IPS DF 4.7 (cell line): ENCODE measurements around the gene CYFIP2.

ENCODE experiments used
- DNase-seq: peaks from one replicate; pipeline ENCODE4 v3.0.0-alpha.2; 2013; ENCODE audit warnings: low spot score; ENCODE audit errors: extremely low read depth

The CYFIP2 gene

DNA sequence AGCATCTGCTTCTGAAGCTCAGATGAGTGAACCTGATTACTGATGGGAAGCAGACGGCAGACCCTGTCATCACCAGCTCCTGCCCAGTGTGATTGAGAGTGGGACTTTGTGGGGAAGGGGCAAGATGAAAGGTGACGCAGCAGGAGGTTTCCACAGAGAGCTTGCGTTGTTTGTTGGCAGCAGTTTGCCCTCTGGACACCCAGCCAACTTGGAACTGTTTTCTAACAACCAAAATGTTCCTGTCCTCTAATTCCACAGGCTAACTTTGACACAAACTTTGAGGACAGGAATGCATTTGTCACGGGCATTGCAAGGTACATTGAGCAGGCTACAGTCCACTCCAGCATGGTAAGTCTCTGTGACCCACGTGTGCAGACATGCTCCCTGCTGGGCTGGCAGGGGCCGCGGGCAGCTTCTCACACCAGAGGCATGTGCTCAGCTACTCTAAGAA lies 20.9 kb downstream of the CYFIP2 start:
- no peak for DNase-seq

DNA sequence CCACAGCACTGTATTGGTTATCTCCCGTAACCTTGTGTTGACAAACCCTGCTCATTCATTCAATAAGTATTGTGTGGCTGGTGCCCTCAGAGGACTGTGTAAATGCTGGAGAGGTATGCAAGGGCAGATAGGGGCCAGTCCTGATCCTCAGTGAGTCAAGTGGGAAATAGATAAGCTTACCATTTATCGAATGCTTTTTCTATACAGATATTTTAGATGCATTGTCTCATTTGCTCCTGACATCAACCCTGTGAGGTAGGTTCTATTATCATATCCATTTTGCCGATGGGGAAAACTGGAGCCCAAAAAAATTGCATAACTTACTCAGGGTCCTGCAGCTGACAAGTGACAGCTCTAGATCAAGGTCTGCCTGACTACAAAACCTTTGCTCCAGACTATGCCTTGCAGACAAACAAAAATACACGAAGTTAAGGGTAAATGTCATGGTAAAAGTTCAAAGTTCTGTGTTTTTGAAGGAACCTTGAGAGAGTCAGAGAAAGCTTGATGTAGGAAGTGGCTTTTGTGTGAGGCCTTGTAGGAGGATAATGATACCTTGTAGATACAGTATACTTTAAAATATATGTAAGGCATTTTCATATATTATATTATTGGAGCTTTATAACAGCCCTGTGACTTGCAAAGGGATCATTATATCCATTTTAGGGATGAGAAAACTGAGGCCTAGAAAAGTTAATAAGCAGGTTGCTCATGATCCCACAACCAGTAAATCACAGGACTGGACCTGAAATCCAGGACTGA lies 22.7 kb downstream of the CYFIP2 start:
- DNase-seq = no peak

DNA sequence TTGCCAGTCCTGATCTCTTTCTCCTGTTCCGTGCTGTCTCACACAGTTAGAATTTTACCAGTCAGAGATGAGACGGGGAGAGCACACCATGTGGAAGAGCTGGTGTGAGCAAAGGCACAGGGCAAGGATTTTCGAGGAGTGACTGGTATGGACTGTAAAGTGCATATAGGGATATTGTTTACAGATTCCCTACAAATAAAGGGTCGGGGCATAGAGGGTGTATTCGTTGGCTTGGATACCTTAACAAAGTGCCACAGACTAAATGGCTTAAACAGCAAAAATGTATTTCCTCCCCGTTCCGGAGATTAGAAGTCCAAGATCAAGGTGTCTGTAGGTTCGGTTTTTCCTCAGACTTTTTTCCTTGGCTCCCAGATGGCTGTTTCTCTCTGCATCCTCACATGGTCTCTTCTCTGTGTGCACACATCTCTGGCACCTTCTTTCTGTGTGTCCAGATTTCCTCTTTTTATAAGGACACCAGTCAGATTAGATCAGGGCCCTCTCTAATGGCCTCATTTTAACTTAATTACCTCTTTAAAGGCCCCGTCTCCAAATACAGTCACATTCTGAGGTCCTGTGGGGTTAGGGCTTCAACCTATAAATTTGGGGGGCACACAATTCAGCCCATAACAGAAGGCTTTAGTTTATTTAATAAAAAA lies 23.4 kb downstream of the CYFIP2 start:
- no peak for DNase-seq

DNA sequence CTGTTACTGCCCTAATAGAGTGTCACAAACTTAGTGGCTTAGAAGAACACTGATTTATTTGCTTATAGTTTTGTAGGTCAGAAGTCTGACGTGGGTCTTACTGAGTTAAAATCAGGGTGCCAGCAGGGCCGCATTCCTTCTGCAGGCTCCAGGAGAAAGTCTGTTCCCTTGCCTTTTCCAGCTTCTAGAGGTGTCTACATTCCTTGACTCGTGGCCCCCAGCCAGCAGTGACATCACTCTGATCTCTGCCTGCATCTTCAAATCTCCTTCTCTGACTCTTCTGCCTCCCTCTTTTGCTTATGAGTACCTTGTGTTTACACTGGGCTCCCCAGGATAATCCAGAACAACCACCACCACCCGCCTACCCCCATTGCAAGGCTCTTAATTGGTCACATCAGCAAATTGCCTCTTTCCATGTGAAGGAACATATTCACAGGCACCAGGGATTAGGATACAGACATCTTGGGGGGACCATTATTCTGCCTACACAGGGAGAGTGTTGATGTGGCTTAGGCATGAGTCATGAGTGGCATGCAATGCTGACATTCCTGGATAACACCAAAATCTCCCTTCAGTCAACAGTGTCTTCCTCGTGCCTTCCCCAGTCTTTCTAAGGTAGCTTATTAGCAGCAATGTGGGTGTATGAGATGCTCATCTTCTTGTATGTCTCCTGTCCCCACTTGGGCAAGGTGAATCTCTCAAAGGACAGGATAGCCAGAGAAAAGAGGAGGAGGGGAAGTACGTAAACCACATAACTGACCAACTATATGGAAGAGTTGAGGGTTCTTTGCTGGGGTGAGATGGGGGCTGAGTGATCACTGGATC lies 24.4 kb downstream of the CYFIP2 start:
- DNase-seq = no peak

DNA sequence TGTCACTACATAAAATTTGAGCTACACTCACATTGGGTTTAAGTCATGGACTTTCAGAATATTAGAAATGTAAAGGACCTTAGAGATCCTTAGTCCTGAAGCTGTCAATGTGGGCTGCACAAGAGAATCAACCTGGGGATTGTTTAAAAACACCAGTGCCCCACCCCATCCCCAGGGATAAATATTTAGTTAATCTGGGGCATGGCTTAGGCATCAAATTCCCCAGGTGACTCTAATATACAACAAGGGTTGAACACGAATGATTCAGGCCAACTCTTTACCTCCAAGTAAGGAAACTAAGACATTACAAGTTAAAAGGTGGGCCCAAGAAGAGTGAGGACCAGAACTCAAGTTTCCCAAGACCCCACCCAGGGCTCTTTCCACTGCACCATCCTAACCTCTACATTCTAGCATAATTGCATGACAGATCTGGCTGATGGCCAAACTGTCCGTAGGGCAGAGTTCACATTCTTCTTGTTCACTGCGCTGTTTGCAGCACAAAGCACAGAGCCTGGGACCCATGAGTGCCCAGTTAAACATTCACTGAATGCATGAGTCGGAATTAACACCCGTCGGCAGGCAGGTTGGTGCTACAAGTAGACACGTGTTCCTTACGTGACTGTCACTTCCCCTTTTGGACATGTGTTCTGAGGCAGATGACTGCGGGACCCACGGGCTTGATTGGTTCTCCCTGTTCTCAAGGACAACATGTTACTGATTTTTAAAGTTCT lies 25.2 kb downstream of the CYFIP2 start:
- DNase-seq = no peak

DNA sequence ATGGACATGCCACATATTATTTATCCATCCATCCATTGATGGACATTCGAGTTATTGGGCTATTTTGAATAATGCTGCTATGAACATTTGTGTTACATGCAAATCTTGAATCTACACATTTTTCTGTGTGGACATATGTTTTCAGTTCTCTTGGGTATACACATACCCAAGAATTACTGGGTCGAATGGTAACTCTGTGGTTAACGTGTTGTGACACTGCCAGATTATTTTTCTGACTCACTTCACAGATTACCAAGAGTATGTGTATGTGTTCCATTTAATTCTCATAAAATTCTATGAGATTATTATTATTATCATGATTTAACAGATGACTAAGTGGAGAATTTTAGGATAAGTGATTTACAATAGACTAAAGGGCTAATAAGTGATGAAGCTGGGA lies 26.7 kb downstream of the CYFIP2 start:
- DNase-seq = no peak

DNA sequence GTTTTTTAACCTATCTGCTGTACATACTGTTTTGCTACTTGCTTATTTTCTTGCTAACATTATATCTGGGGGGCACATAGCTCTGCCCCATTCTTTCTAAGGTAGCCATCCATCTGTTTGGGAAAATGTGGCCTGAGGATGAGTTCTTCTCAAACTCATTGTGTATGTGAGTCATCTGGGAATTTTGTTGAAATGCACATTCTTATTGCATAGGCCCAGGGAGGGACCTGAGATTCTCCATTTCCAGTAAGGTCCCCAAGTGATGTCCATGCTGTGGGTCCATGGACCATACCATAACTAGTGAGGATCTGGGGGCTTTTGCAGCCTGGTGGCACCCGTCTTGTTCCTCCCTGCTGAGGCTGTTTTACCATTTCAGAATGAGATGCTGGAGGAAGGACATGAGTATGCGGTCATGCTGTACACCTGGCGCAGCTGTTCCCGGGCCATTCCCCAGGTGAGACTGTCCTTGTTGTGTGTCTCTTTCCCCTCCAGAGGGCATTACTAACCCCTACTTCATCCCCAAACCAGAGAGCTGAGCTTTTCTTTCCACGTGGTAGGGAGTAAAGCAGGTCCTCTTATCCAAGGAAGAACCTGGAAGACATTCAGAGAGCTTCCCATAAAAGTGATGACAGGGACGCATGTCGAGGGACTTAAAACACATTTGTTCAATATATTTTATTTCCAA lies 28.6 kb downstream of the CYFIP2 start:
- no peak for DNase-seq

DNA sequence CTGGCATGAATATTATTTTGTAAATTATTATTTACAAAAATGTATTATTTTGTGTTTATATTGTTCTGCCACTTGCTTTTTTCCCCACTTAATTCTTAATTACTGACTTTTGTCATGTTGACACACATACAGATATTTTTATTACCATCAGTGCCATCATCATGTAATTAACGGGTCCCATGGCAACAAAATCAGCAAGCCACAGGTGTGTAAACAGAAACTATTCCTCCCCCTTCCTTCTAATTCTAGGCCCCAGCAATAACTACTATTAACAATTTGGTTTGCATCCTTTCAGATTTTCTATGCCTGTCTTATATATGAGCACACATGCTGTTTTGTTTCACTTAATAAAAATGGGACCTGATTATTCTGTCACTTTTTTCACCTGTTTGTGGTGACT lies 29.3 kb downstream of the CYFIP2 start:
- DNase-seq = no peak

DNA sequence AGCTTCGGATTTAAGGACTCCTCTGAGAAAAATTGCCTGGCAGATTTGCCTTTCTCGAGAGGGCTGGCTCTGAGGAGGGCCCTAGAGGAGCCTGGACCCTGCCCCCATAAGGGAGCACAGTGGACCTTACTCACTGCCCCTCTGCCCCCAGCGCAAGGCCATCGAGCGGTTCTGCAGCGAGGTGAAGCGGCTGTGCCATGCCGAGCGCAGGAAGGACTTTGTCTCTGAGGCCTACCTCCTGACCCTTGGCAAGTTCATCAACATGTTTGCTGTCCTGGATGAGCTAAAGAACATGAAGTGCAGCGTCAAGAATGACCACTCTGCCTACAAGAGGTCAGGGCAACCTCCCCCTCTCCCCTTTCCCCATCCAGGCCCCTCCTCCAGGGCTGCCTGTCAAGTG lies 34.6 kb downstream of the CYFIP2 start:
- DNase-seq = no peak

DNA sequence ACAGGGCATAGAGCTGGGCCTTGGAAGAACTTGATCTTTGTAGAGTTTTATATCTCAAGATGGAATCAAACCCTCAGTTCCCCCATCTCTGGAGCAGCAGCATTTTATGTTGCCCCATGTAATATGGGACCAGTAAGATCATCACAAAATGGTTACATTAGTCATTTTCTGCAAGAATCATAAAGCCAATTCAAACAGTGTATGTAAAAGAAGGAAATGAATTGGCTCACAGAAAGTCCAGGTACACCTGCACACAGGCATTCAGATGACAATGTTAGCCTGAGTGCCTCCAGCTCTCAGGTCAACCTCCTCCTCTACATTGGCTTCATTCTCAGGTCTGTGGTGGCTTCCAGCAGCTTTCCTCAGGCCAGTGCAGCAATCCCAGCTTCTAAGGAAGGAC lies 35.1 kb downstream of the CYFIP2 start:
- DNase-seq = no peak

DNA sequence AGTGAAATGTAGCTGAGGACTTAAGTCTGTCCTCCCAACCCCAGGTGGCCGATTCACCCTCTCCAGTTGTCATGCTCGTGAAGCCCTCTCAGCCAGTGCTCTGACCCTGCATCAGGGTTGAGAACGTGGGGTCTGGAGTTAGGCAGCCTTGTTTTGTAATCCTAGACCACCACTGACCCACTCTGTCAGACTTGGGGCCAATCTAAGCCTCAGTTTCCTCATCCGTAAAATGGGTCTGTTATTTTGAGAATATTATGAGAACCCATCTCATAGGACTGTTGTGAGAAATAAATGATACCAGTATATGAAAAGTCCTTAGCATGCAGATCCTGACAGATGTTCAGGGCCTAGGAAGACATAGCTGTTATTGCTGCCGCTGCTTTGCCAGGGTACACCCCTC lies 37.1 kb downstream of the CYFIP2 start:
- DNase-seq = no peak

DNA sequence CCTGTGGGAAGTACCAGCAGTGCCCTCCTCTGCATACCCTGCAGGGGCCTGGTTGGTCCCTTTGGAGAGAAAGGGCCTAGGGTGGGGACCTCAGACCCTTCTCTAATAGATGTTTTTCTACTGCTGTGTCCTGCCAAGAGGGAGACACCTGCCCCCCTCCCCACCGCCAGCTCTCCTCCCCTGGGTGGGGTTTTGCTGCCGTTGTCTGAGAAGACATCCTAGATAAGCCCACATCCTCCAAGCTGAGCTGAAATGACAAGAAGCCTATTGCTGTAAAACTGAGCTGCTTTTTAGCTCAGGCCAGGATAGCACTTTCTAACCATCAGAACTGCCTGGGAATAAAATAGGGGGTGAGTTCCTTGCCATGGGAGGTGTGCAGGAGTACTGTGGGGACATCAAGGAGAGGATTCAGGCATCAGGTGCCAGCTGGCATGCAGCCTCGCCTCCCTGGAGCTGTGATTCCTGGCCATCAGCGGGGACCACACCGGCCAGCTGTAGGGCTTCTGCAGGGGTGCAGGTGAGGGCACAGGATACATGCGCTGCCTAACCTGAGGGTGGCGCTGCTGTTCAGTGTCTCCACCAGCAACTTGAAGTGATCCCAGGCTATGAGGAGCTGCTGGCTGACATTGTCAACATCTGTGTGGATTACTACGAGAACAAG lies 37.9 kb downstream of the CYFIP2 start:
- no peak for DNase-seq

DNA sequence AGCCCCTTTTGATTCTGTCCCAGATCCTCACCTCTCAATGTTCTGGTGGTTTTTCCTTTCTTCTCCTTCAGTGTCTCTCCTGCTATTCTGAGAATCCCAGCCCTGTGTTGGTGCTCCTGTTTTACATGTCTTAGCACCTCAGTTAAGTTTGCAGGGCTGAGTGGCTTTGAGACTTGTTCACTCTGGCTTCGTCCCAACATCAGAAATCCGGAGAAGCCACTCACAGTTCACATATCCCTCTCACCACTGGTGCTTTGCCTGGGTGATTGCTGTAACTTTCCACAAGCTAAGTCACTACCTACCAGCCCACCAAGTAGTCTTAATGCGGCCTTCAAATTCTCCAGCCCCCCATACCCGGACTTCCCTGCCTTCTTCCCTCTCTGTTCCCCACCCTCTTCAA lies 40.2 kb downstream of the CYFIP2 start:
- no peak for DNase-seq

DNA sequence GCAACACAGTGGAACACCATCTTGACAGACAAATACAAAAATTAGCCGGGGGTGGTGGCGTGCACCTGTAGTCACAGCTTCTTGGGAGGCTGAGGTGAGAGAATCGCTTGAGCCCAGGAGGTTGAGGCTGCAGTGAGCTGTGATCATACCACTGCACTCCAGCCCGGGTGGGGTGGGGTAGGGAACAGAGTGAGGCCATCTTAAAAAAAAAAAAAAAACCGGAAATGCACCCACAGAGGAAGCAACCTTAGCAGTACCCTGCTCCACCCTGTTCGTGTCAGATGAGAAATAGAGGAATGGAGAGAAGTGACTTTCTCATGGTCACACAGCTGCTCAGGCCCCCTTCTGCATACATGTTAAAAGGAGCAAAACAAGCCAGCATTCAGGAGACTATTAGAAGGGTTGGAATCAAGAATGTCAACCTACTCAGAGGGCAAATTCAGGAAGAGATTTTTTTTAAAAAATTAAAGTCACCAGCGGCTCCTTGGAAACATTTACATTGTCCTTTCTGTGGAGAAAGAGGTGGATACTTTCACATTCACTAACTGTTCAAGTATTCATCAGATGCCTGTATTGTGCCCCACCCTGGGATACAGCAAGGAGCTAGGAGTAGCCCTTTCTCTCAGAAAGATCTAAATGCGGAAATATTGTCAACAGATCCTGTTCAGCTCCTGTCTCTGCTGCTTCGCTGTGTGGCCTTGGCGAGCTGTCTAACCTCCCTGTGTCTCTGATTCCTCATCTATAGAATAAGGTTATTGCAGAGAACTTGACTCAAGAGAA lies 41.0 kb downstream of the CYFIP2 start:
- no peak for DNase-seq

DNA sequence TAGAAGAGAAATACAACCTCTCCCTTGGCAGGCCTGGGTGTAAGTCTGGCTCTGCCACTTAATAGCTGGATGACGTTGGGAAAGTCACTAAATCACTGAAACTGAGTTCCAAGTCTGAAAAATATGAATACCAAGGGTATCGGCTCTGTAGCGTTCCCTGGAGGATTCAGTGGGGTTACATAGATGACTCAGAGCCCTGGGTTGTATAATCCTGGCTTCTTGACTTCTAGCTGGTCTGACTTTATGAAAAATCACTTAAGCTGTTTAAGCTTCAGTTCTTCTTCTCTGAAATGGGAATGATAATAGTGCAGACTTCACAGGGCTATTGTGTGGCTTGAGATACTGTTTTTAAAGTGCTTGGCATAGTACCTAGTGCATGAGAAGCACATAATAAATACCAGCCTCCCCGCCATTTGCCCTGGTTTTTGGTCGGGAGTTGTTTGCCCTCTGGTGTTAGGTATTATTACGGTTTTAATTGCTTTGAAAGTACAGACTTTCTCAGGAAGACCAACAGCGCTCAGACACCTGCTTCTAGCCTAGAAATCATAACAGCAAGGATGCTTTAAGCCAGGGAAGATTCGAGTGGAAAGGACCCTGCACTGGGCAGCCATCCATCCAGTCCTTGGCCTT lies 43.0 kb downstream of the CYFIP2 start:
- no peak for DNase-seq

DNA sequence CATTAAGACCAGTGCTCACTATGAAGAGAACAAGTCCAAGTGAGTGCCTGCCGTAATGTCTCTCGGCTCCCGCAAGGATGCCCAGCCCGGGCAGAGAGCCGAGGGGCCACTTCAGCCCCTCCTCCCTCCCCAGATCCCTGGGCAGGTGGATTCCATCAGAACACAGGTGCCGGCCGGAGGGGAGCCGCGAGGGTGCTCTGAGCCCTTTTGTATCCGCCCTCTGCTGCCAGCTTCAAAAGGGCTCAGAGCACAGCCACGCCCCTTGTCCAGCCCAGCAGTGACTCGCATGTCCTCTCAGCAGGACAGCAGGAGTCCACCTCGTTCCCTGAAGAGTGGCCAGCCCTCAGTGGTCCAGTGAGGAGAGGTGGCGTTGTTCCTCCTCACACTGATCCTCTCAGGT lies 43.9 kb downstream of the CYFIP2 start:
- no peak for DNase-seq

DNA sequence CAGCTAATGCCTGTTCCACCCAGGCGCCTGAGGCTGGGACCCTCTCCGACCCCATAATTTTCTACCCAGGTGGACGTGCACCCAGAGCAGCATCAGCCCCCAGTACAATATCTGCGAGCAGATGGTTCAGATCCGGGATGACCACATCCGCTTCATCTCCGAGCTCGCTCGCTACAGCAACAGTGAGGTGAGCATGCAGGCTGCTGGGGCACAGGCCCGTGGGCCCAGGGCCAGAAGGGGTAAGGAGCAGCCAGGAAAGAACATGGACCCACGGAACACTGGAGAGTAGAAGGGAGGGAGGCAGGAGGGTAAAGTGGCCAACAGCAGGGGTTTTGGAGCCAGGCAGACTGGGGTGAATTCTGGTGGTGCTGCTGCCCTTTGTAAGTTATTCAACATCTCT lies 45.7 kb downstream of the CYFIP2 start:
- DNase-seq = no peak

DNA sequence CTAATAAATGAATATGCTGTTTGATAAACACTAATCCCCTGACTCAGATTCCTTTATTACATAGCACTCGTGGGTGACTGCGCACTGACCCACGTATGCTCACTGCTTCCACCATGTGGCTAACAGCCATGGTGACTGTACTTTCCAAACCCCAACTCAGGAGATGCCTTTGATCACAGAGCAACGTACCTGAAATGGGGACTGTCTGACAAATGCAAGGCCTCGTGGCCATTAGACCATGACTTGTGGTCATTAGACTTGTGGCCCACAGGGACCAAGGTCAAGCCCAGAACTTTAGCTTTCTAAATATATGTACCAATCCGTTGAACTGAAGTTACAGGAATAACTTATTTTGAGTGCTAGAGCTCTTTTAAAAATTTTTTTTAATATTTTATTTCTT lies 46.6 kb downstream of the CYFIP2 start:
- peak; percentile 30 for DNase-seq

DNA sequence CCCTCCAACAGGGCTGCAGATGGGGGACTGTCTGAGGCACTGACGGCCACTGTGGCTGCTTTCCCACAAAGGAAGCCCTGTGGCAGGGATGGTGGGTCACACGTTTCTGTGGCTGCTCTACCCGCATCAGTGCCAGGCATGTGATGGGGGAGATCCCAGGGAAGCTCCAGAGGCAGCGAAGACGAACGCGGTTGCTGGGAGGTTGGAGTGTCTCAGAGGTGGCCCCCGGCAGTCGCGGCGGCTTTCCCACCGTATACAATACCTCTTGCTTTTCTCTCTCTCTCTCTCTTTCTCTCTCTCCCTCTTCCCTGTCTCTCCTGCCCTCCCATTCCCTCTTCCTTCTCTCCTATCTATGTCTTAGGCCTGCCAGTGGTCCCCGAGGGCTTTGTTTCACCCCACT lies 56.7 kb downstream of the CYFIP2 start:
- no peak for DNase-seq
